GM19397 (cell line): ENCODE results near the gene CFP.

ENCODE experiments used
- ATAC-seq: cut with Tn5 transposase; IDR thresholded peaks from one replicate; pipeline ENCODE4 v1.9.1; 2021; ENCODE audit warnings: mild to moderate bottlenecking, moderate library complexity; ENCODE audit not compliant: unreplicated experiment

Gene CFP

DNA sequence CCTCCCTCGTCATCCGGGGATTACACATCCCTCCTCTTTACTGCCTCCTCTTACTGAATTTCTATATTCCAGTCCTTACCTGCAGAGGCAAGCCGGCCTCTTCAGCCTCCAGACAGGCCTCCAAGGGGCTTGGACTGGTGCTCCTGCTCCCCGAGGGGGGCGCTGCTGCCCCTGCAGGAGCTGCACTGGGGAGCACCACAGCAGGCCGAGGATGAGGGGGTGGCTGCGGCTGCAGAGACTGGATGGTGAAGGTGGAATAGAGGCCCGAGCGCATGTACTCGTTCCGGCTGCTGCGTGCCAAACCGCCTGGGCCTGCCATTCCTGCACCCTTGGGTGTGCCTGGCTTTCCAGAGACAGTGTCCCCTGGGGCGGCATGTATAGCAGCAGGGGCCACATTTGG lies 9.1 kb upstream of the CFP start:
- no peak for ATAC-seq

DNA sequence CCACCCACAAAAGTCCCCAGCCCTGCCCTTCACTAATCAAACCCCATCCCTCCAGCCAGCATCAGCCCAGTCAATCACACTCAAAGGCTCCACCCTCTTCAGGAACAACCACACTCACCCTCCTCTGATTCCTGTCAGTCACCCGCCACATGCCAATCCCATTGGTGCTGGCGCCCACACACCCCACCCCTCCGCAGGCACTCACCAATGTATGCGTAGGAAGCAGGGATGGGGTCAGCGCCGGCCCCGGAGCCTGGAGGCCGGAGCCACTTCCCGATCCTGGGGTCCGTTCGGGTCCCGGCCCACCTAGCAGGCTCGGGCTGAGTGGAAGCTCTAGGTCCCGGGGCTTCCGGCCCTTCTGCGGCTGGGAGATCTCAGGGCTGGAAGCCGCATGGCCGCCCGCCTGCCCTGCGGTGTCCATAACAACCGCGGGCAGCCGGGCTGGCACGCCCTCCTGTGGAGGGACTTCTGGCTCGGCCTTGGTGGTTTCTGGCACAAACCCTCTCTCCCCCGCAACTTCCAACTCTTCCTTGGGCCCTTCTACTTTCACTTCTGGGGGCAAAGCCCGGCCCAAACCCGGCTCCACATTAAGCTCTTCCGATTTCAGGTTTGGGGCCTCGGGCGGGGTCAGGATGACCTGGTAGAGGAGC lies 7.9 kb upstream of the CFP start:
- no peak for ATAC-seq

DNA sequence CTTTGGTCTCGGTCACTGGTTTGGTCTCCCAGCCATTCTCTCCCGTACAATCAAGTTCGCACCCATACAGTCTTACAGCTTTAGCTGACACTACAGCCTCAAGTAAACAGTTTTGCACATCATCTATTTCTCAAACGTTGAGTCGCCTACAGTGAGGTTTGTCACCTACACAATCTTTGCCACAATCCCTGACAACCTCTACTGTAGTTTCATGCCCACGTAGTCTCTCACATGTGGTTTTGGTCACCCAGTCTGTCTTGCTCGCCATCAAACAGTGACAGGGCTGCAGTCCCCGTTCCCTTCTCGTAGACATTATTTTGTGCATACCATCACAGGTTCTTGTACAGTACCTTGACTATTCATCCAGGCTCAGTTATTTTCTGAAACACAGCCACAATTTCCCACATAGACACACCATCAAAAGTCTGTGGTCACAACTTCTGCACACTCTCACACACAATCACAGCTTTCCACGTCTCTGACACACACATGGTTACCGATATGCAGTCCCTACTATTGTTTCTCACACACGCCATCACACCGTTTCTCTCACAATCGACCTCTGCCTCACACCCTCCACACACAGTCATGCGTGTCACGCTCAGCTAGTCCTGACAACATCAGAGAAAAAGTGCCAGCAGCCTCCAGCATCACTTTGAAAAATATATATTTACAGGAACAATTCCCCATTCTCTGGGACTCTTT lies 5.3 kb upstream of the CFP start:
- ATAC-seq: no peak

GRCh38 chrX:47633689-47634590 lies 4.2 kb upstream of the CFP start:
- ATAC-seq: no peak

GRCh38 chrX:47632666-47633065 lies 2.9 kb upstream of the CFP start:
- ATAC-seq: no peak

GRCh38 chrX:47631676-47632075 lies 1.9 kb upstream of the CFP start:
- ATAC-seq: no peak

DNA sequence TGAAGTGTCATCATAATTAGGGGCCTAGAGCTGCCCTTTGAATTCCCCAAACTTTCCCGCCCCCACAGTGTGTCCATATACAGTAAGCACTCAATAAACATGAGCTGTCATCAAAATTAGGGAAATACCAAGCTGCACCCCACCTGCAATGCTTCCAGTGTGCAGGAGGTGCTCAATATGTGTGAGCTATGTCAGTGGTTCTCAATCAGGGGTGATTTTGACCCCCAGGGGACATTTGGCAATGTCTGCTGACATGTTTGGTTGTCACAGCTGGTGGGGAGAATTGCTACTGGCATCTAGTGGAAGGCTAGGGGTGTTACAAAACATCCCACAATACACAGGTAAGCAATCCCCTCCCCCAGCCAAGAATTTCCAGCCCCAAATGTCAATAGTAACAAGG lies 748 bp downstream of the CFP start:
- no peak for ATAC-seq

- no peak for ATAC-seq
Measured at GRCh38 chrX:47625365-47625764, 4.4 kb downstream of the CFP start.

DNA sequence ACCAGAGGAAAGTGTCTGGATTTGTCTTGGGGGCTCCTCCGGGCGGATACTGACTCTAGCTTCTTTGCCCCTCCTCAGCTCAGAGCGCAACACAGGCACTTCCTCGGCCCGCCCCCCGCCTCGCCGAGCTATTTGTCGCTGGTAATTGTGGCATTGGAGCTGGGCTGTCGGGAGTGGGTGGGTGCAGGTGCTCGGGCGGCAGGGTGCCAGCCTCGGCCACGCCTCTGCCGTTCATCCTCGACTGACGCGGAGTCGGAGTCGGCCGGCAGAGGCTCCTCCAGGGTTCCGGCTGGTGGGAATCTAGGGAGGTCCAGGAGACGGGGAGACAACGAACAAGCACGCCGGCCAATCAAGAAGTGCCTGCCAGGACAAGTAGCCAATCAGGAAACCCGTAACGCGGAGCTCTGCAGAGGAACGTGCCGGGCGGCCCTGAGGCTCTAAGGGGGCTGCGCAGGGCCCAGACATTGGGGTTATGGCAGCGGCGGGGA lies 6.1 kb downstream of the CFP start:
- ATAC-seq: no peak

- ATAC-seq: no peak
Measured at GRCh38 chrX:47621851-47622250, 7.9 kb downstream of the CFP start.

- ATAC-seq: no peak
Measured at GRCh38 chrX:47620303-47620685, 9.4 kb downstream of the CFP start.

- ATAC-seq: peak; percentile 82
Measured at GRCh38 chrX:47619486-47620302, 10.0 kb downstream of the CFP start, which contains the start of gene SYN1. Gene SYN1 (minus strand): TSS chrX:47619857. CDS start chrX:47619728, 129 bp downstream.

DNA sequence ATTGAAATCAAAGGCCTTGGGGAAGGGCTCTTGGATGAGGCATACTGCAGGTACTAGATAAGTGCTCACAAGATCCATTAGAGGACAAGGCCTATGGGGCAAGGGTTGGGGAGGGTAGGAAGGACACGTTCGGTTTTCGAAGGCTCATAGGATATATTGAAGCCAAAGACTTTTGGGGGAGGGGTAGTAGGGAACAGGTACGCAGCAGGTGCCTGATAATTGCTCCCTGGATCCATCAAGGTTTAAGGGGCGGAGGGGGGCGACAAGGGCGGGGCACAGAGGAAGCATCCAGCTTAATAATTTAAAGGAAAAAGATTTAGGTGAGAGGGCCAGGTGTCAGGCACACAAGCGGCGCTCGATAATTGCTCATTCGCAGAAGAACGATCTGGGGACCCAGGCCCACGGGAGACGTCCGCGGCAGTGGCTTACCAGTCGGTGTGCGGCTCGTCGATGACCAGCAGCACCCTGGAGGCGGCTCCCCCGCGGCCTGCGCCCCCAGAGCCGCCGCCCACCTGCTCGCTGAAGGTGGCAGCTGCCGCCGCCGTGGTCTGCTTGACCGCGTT lies 10.7 kb downstream of the CFP start:
- ATAC-seq: no peak

- no peak for ATAC-seq
Measured at GRCh38 chrX:47614618-47615017, 15.1 kb downstream of the CFP start.

- no peak for ATAC-seq
Measured at GRCh38 chrX:47613082-47613481, 16.6 kb downstream of the CFP start.

DNA sequence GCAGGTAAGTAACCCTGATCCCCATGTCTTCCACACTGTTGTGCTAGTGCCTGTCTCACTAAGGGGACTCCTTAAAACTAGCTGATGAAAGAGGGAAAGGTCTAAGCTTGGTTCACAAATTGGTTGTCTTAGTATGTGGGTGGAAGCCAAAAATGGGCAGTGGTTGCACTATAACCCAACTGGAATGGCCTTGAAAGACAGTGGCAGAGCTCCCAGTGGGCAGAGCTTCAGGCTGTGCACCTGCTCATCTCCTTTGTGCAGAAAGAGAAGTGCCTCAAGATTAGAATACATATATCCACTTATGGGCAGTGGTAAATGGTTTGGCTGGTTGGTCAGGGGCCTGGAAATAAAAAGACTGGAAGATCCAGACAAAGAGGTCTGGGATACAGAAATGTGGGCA lies 17.3 kb downstream of the CFP start:
- no peak for ATAC-seq

DNA sequence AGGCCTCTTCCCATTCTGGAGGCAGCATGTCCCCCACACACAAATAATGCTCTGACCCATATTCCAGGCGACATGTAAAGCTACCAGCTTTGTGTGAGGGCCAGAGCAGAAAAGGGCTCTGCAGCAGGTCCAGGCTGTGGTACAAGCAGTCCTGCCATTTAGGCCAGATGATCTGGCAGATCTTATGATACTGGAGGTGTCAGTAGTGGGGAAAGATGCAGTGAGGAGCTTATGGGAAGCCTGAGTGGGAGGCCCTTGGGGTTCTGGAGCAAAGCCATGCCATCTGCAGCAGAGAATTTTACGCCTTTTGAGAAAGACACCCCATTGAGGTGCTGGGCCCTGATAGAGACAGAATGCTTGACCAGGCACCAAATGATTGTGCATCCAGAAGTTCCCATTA lies 17.8 kb downstream of the CFP start:
- ATAC-seq: no peak

DNA sequence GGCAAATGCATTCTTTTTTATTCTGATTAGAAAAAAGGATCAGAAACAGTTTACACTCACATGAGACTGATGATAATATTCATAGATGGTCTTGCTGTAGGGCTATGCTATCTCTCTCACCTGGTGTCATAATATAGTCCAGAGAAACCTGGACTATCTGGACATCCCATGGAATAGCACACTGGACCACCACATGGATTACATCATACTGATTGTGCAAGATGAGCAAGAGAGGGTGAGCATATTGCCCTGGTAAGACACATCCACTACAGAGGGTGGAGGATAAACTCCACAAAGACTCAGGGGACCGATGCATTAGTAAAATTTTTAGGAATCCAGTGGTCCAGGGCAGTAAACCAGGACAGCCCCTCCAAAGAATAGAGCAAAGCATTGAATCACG lies 18.2 kb downstream of the CFP start:
- ATAC-seq: no peak

DNA sequence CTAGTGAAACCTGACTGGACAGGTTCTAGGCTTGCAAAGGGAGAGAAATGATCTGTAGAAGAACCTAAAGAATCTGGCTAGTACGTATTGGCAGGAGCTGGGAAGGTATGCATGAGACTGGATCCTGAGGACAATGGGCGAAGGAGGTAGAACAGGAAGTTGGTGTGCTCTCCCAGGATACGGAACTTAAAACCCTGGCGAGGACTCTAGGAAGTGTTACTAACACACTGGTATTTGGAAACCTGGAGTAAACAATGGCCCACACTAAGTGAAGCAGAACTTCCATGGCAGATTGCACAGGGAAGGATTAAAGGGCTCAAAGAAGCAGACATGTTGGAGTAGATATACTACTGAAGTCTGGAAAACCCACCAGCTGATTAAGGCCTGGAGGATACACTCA lies 19.2 kb downstream of the CFP start:
- no peak for ATAC-seq

DNA sequence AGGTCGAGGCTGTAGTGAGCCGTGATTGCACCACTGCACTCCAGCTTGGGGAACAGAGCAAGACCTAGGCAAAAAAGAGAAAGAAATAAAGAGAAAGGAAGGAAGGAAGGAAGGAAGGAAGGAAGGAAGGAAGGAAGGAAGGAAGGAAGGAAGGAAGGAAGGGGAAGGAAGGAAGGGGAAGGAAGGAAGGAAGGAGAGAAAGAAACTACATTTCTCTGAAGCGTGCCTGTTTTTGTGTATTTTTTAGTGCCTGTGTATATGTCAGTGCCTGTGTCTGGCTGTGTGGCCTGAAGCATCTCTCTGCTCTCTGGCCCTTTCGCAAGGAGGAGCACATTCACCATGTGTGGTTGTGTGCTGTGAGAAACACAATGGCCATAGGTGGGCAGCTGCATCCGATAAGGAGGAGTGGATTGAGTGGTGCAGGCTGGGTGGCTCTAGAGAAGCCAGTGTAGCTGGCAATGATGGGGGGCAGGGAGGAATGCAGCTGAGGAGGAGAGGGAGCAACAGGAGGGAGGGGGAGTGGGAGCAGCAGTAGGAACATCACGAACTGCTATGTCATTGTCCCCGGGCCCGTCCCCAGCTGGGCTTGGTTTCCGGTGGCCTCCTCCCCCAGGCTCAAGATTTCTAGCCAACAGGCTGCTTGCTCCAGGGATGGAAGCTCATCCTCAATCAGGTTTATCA lies 21.5 kb downstream of the CFP start:
- ATAC-seq: no peak
